Gastroesophageal sphincter (tissue), 3 donors: Measurements from ENCODE around the gene GNAO1.

Experiments
- EP300 ChIP-seq: sonication (generic); formaldehyde crosslinking; IDR thresholded peaks from one replicate; pipeline ENCODE4 v1.6.1; 2017; ENCODE audit warnings: antibody characterized with exemption, mild to moderate bottlenecking
- POLR2A ChIP-seq, 2 donors: fragments of 450-650 bp; IDR thresholded peaks; one replicate each; pipeline ENCODE4 v1.6.1; 2017; ENCODE audit warnings: antibody characterized with exemption in 2 of 2, mild to moderate bottlenecking in 2 of 2, moderate library complexity in 1 of 2
- TF ChIP-seq, protein P1 (sequence below), 4 experiments: fragments of 200-600 bp in 2 of 4; fragments of 450-650 bp in 2 of 4; sonication (generic) in 1 of 4; IDR thresholded peaks; one replicate each; pipeline ENCODE4 v1.5.1; 2017 to 2019; ENCODE audit warnings: antibody characterized with exemption in 4 of 4, mild to moderate bottlenecking in 2 of 4, moderate library complexity in 2 of 4

DNA sequence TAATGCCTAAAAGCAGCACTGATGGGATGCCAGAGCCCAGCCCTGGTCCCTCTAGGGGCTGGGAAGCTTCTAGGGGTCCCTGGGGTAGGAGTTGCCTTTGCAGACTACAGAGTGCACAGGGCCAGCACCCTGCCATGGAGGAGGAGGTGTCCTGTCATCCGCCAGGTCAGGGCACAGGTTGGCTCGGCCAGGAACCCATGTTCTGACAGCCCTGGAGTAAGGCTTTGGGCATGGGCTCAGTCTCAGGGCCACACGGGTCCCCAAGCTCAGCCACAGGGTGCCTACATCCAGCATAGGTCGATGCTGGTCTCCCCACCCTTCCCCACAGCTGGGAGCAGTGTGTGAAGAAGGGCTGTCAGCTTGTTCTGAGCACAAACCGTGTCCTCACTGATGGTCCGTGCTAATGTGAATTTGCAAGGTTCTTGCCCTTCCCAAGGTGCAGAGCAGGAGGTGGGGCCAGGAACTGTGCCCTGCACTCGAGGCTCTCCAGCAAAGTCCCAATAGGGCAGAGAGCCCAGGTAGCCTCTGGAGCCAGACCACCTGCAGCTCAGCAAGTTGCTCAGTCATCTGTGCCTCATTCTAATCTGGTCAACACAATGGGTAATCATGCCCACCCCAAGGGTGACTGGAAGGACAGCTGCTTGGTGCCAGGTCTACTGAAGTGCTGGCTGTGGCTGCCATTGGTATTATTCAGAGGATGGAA lies 161.2 kb downstream of the GNAO1 start:
- TF ChIP-seq, protein P1, sequence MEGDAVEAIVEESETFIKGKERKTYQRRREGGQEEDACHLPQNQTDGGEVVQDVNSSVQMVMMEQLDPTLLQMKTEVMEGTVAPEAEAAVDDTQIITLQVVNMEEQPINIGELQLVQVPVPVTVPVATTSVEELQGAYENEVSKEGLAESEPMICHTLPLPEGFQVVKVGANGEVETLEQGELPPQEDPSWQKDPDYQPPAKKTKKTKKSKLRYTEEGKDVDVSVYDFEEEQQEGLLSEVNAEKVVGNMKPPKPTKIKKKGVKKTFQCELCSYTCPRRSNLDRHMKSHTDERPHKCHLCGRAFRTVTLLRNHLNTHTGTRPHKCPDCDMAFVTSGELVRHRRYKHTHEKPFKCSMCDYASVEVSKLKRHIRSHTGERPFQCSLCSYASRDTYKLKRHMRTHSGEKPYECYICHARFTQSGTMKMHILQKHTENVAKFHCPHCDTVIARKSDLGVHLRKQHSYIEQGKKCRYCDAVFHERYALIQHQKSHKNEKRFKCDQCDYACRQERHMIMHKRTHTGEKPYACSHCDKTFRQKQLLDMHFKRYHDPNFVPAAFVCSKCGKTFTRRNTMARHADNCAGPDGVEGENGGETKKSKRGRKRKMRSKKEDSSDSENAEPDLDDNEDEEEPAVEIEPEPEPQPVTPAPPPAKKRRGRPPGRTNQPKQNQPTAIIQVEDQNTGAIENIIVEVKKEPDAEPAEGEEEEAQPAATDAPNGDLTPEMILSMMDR (IDR thresholded peaks at IDR 0.05), result no peak
- TF ChIP-seq POLR2A (IDR thresholded peaks at IDR 0.05), result no peak
- no peak for TF ChIP-seq EP300
